ENCODE results near the gene OR13C2. TPM values are rescaled to one million over a fixed set of nuclear protein-coding genes. Genes with fewer than 3 reads are reported as not detected.

Gene OR13C2
- total RNA-seq, 1 donor from 2014 or later: not detected

- Histone ChIP-seq H3K4me1 (ENCODE audit: control insufficient read depth in 3 of 3, insufficient read depth in 3 of 3, low read length in 3 of 3) (no peaks in the 10 kb centered on the region), H3K9me3 (ENCODE audit: control insufficient read depth in 3 of 3, low read length in 3 of 3) (peaks cover 0 to 1% (median 0%) of the 10 kb centered on the region in 3 donors), H3K27me3 (ENCODE audit: control insufficient read depth in 3 of 3, insufficient read depth in 3 of 3, low read length in 3 of 3) (no peaks in the 10 kb centered on the region), H3K9ac (ENCODE audit: low read depth in 1 of 3, low read length in 3 of 3) (no peak overlapping the region), H3K4me3 (ENCODE audit: low read length in 3 of 3) (no peak overlapping the region), H3K36me3 (ENCODE audit: control insufficient read depth in 3 of 3, insufficient read depth in 3 of 3, low read length in 3 of 3) (no peaks in the 10 kb centered on the region), H3K27ac (ENCODE audit: low read depth, low read length) (no peak overlapping the region)
Observed at GRCh38 chr9:104556830-104557634, 48.4 kb downstream of the OR13C2 start.

GRCh38 chr9:104555521-104555920, 49.9 kb downstream of the OR13C2 start:
- Histone ChIP-seq H3K27me3 (ENCODE audit: control insufficient read depth in 3 of 3, insufficient read depth in 3 of 3, low read length in 3 of 3) (no peaks in the 10 kb centered on the region), H3K9ac (ENCODE audit: low read depth in 1 of 3, low read length in 3 of 3) (no peak overlapping the region), H3K9me3 (ENCODE audit: control insufficient read depth in 3 of 3, low read length in 3 of 3) (peaks cover 0 to 1% (median 0%) of the 10 kb centered on the region in 3 donors), H3K36me3 (ENCODE audit: control insufficient read depth in 3 of 3, insufficient read depth in 3 of 3, low read length in 3 of 3) (no peaks in the 10 kb centered on the region), H3K4me3 (ENCODE audit: low read length in 3 of 3) (no peak overlapping the region), H3K27ac (ENCODE audit: low read depth, low read length) (no peak overlapping the region), H3K4me1 (ENCODE audit: control insufficient read depth in 3 of 3, insufficient read depth in 3 of 3, low read length in 3 of 3) (no peaks in the 10 kb centered on the region)

Other genes starting within 250 kb of the OR13C2 start
- gene OR13F1, start 101.4 kb downstream of the OR13C2 start, total RNA-seq: not detected
- gene OR13C4, start 78.4 kb downstream of the OR13C2 start, total RNA-seq: not detected
- not detected for gene OR13C3, start 68.8 kb downstream of the OR13C2 start, total RNA-seq
- not detected for gene OR13C8, start 36.5 kb downstream of the OR13C2 start, total RNA-seq
- gene OR13C5, start 6.2 kb downstream of the OR13C2 start, total RNA-seq: not detected
- gene OR13C9, start 12.6 kb upstream of the OR13C2 start, total RNA-seq: not detected
- gene OR13D1, start 88.9 kb upstream of the OR13C2 start, total RNA-seq: not detected
- 45.4 TPM for gene NIPSNAP3A, start 142.1 kb upstream of the OR13C2 start, total RNA-seq
- 9.9 TPM for gene NIPSNAP3B, start 158.5 kb upstream of the OR13C2 start, total RNA-seq

All from skeletal muscle tissue (tissue), 4 donors.